ENCODE data around the gene DROSHA. TPM values are rescaled to one million over a fixed set of nuclear protein-coding genes. Genes with fewer than 3 reads are reported as not detected.

Gene DROSHA
- polyA plus RNA-seq, 1 experiment: 27.6 TPM

DNA sequence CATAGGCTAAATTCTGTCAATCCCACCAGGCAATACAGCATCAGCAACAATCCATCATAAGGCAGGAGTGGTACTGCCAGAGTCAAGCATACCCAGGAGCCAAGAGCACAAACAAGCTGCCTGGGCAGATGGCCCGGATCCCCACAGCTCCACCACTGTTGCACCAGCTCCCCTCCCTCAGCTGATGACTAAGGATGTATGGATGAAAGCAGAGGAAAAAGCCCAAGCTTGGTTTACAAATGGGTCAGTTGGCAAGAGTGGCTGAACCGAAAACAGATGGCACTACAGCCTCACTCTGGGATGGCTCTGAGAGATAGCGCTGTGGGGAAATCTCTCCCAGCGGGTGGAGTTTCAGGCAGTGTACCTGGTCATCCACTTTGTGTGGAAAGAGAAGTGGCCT lies 29.4 kb downstream of the DROSHA start:
- DNase-seq (ENCODE audit: low read depth): no peak
- no peak overlapping the region for H3K4me3 ChIP-seq (ENCODE audit: low read depth, low read length)
- H3K36me3 ChIP-seq (ENCODE audit: control insufficient read depth, insufficient read depth, low read length): peaks cover 12% of the 10 kb centered on the region
- H3K27me3 ChIP-seq (ENCODE audit: control insufficient read depth, insufficient read depth, low read length): no peaks in the 10 kb centered on the region
- ChIA-PET POLR2A (no interaction called here), CTCF (interaction anchor here (1.2 kb wide), 1 partner anchor 10 kb away, joined by 3 read pairs; no protein-coding TSS in a partner anchor)
- TF ChIP-seq, protein P1, sequence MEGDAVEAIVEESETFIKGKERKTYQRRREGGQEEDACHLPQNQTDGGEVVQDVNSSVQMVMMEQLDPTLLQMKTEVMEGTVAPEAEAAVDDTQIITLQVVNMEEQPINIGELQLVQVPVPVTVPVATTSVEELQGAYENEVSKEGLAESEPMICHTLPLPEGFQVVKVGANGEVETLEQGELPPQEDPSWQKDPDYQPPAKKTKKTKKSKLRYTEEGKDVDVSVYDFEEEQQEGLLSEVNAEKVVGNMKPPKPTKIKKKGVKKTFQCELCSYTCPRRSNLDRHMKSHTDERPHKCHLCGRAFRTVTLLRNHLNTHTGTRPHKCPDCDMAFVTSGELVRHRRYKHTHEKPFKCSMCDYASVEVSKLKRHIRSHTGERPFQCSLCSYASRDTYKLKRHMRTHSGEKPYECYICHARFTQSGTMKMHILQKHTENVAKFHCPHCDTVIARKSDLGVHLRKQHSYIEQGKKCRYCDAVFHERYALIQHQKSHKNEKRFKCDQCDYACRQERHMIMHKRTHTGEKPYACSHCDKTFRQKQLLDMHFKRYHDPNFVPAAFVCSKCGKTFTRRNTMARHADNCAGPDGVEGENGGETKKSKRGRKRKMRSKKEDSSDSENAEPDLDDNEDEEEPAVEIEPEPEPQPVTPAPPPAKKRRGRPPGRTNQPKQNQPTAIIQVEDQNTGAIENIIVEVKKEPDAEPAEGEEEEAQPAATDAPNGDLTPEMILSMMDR (IDR thresholded peaks at IDR 0.05; ENCODE audit: insufficient read depth, low read depth, low read length): no peak

DNA sequence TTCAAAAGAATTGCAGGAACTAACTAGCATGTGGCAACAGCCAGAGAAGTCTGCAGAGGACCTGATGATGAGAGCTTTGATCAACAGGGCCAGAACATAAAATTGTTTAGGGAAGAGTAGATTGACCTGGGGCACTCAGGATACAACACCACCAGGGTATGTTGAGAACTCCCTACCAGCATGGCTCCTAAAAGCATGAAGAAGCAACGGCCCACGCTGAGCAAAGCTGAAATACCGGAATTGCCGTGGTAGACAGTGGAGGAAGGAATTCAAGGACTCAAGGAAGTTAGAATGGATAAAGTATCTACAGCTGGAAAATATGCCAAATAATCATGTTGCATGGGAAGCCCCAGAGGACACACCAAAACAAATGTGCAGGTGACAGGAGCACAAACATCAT lies 31.6 kb downstream of the DROSHA start:
- DNase-seq (ENCODE audit: low read depth): no peak
- H3K36me3 ChIP-seq (ENCODE audit: control insufficient read depth, insufficient read depth, low read length): peaks cover 17% of the 10 kb centered on the region
- POLR2A ChIA-PET: no interaction called here
- no peaks in the 10 kb centered on the region for H3K27me3 ChIP-seq (ENCODE audit: control insufficient read depth, insufficient read depth, low read length)
- TF ChIP-seq, protein P1 (IDR thresholded peaks at IDR 0.05; ENCODE audit: insufficient read depth, low read depth, low read length): no peak
- CTCF ChIA-PET: no interaction called here
- no peak overlapping the region for H3K4me3 ChIP-seq (ENCODE audit: low read depth, low read length)

DNA sequence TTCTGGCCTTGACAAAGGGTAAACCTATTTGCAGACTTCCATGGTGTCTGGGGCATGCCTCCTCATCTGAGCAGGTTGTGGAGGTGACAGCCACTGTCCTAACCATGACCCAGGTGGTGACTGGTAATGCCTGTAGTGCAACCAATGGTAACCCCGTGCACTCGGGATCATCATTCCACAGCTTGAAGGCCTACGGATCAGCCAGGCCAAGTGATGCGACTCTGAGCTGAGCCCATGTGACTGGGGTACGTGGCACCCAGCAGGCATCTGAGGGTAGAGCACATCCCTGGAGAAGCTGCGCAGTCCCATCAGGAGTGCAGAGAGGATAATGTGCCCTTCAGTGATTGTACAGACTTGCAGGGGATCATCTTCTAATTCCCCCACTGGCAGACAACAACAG lies 35.0 kb downstream of the DROSHA start:
- no peak for DNase-seq (ENCODE audit: low read depth)
- H3K27me3 ChIP-seq (ENCODE audit: control insufficient read depth, insufficient read depth, low read length): no peaks in the 10 kb centered on the region
- ChIA-PET POLR2A (no interaction called here), CTCF (no interaction called here)
- H3K36me3 ChIP-seq (ENCODE audit: control insufficient read depth, insufficient read depth, low read length): peaks cover 12% of the 10 kb centered on the region
- no peak overlapping the region for H3K4me3 ChIP-seq (ENCODE audit: low read depth, low read length)
- TF ChIP-seq, protein P1 (IDR thresholded peaks at IDR 0.05; ENCODE audit: insufficient read depth, low read depth, low read length): no peak

GRCh38 chr5:31496301-31496700 lies 35.6 kb downstream of the DROSHA start:
- Histone ChIP-seq H3K27me3 (ENCODE audit: control insufficient read depth, insufficient read depth, low read length) (no peaks in the 10 kb centered on the region), H3K4me3 (ENCODE audit: low read depth, low read length) (no peak overlapping the region), H3K36me3 (ENCODE audit: control insufficient read depth, insufficient read depth, low read length) (peaks cover 12% of the 10 kb centered on the region)
- TF ChIP-seq, protein P1 (IDR thresholded peaks at IDR 0.05; ENCODE audit: insufficient read depth, low read depth, low read length): no peak
- ChIA-PET CTCF (interaction anchor here (1.0 kb wide), 1 partner anchor 8 kb away, joined by 3 read pairs; no protein-coding TSS in a partner anchor), POLR2A (no interaction called here)
- no peak for DNase-seq (ENCODE audit: low read depth)

DNA sequence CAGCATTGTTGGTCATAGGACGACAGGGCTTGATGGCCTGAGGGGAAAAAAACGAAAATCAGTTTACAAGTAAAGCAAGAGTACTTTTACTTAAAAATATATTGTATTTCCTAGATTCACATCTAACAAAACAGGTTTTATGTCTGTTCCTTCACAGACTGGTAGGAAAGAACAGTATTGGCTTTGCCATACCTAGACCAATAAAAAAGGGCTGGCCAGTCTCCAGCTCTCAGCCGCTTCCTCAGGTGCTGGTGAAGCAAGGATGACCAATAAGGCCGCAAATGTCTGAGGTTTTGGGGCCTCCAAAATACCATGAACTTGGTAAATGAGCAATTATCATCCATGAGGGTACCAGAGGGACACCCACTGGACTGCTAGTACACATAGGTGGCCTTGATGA lies 36.6 kb downstream of the DROSHA start:
- TF ChIP-seq, protein P1 (IDR thresholded peaks at IDR 0.05; ENCODE audit: insufficient read depth, low read depth, low read length): no peak
- Histone ChIP-seq H3K36me3 (ENCODE audit: control insufficient read depth, insufficient read depth, low read length) (peaks cover 10% of the 10 kb centered on the region), H3K4me3 (ENCODE audit: low read depth, low read length) (no peak overlapping the region), H3K27me3 (ENCODE audit: control insufficient read depth, insufficient read depth, low read length) (no peaks in the 10 kb centered on the region)
- POLR2A ChIA-PET: no interaction called here
- CTCF ChIA-PET: interaction anchor here (0.8 kb wide), 1 partner anchor 225 kb away, joined by 3 read pairs; no protein-coding TSS in a partner anchor
- no peak for DNase-seq (ENCODE audit: low read depth)

All from BJ (cell line).